Endothelial cell of umbilical vein (primary cell): ENCODE results near the gene KDM6B. TPM values are rescaled to one million over a fixed set of nuclear protein-coding genes. Genes with fewer than 3 reads are reported as not detected.

ENCODE experiments used
- BruUV-seq: library from RNA; stranded (reverse); fragments of 400-500 nt; replicated peaks from 2 replicates; lab custom pipeline; 2021; lab: Mats Ljungman, UMichigan
- CTCF ChIA-PET: fragments of 300-600, 350-600 bp; sonication (Branson Sonifier 250); formaldehyde crosslinking; loops from one replicate; lab custom pipeline; 2021; ENCODE audit warnings: antibody characterized with exemption, inconsistent platforms; lab: Charles Lee
- POLR2A ChIA-PET: fragments of 300-600, 350-600 bp; sonication (Branson Sonifier 250); formaldehyde crosslinking; loops from one replicate; lab custom pipeline; 2021; ENCODE audit warnings: antibody characterized with exemption, inconsistent platforms; lab: Charles Lee
- DNase-seq: peaks from one replicate; pipeline ENCODE4 v3.0.0-alpha.2; 2011; ENCODE audit warnings: low read depth, low spot score
- FAIRE-seq: peaks from 2 replicates; lab custom pipeline; 2011; peaks lifted over from hg19 to GRCh38; lab: Jason Lieb, UNC
- H2AFZ ChIP-seq: 2 replicates; pipeline ENCODE4 v1.6.0; 2012; ENCODE audit warnings: low read depth, low read length, control low read depth, inconsistent platforms
- H3K27ac ChIP-seq: 2 replicates; pipeline ENCODE4 v1.5.1; 2011; ENCODE audit warnings: low read depth, mild to moderate bottlenecking, control low read depth, low read length, moderate library complexity; ENCODE audit not compliant: insufficient read depth
- H3K27me3 ChIP-seq, 2 experiments: 2 replicates each; pipeline versions ENCODE4 v1.6.0 to v1.6.1; 2011; ENCODE audit warnings: low read length in 2 of 2, mixed read lengths in 1 of 2; ENCODE audit not compliant: control insufficient read depth in 2 of 2, insufficient read depth in 2 of 2
- H3K36me3 ChIP-seq, 2 experiments: 2 replicates in 1 of 2; 3 replicates in 1 of 2; pipeline ENCODE4 v1.5.1; 2011; ENCODE audit warnings: low read length in 2 of 2, mild to moderate bottlenecking in 1 of 2, moderate library complexity in 1 of 2; ENCODE audit not compliant: control insufficient read depth in 2 of 2, insufficient read depth in 2 of 2; ENCODE audit errors: extremely low read depth in 1 of 2
- H3K4me1 ChIP-seq: 3 replicates; pipeline ENCODE4 v1.5.1; 2011; ENCODE audit warnings: mild to moderate bottlenecking, low read length; ENCODE audit not compliant: control insufficient read depth, insufficient read depth; ENCODE audit errors: extremely low read depth
- H3K4me2 ChIP-seq: 2 replicates; pipeline ENCODE4 v1.6.1; 2011; ENCODE audit warnings: low read length, control low read depth, mixed read lengths; ENCODE audit not compliant: insufficient read depth
- H3K4me3 ChIP-seq, 3 experiments: fragments of 200-600 bp in 1 of 3; sonication (generic), shearing (Covaris generic) in 1 of 3; replicated peaks in 1 of 3; 2 replicates each; pipeline ENCODE4 v1.5.1; 2011 to 2016; ENCODE audit warnings: control low read depth in 3 of 3, low read length in 3 of 3, mild to moderate bottlenecking in 2 of 3, inconsistent platforms in 1 of 3, low read depth in 1 of 3, moderate library complexity in 1 of 3; ENCODE audit not compliant: insufficient read depth in 1 of 3
- H3K79me2 ChIP-seq: 2 replicates; pipeline ENCODE4 v1.6.0; 2012; ENCODE audit warnings: low read length, inconsistent platforms; ENCODE audit not compliant: control insufficient read depth, insufficient read depth
- H3K9ac ChIP-seq: replicated peaks from 2 replicates; pipeline ENCODE3; 2011; ENCODE audit warnings: low read length, control low read depth; ENCODE audit not compliant: insufficient read depth; ENCODE audit errors: extremely low read depth
- H3K9me1 ChIP-seq: replicated peaks from 3 replicates; pipeline ENCODE4 v1.6.0; 2011; ENCODE audit warnings: mild to moderate bottlenecking, low read length; ENCODE audit not compliant: control insufficient read depth, insufficient read depth; ENCODE audit errors: extremely low read depth
- H3K9me3 ChIP-seq: replicated peaks from 2 replicates; pipeline ENCODE4 v1.5.1; 2012; ENCODE audit warnings: low read length, inconsistent platforms; ENCODE audit not compliant: control insufficient read depth, insufficient read depth
- H4K20me1 ChIP-seq: replicated peaks from 2 replicates; pipeline ENCODE3; 2011; ENCODE audit warnings: mild to moderate bottlenecking, low read length; ENCODE audit not compliant: control insufficient read depth, insufficient read depth; ENCODE audit errors: extremely low read depth
- EZH2 ChIP-seq: IDR thresholded peaks from 2 replicates; pipeline ENCODE4 v1.6.1; 2012; ENCODE audit warnings: borderline replicate concordance, low read depth, mild to moderate bottlenecking, moderate library complexity, low read length, inconsistent platforms; ENCODE audit not compliant: severe bottlenecking
- FOS ChIP-seq: IDR thresholded peaks from 2 replicates; pipeline ENCODE4 v1.6.1; 2011; ENCODE audit warnings: mild to moderate bottlenecking, low read length, moderate library complexity, borderline replicate concordance; ENCODE audit not compliant: insufficient read depth
- GATA2 ChIP-seq: IDR thresholded peaks from 2 replicates; pipeline ENCODE4 v1.7.0; 2011; ENCODE audit warnings: low read depth, mild to moderate bottlenecking, moderate library complexity, mixed read lengths, low read length; ENCODE audit not compliant: insufficient read length, insufficient read depth
- JUN ChIP-seq: IDR thresholded peaks from 2 replicates; pipeline ENCODE4 v1.6.1; 2011; ENCODE audit warnings: borderline replicate concordance, low read depth; ENCODE audit not compliant: insufficient read length, insufficient read depth
- MYC ChIP-seq: IDR thresholded peaks from one replicate; pipeline ENCODE4 v1.6.1; 2011; ENCODE audit warnings: mild to moderate bottlenecking, low read depth, low read length
- POLR2A ChIP-seq: IDR thresholded peaks from 2 replicates; pipeline ENCODE4 v1.6.1; 2012; ENCODE audit warnings: low read depth, mild to moderate bottlenecking, control low read depth, low read length
- POLR2AphosphoS5 ChIP-seq: IDR thresholded peaks from 2 replicates; pipeline ENCODE4 v1.6.1; 2012; ENCODE audit warnings: low read depth, mild to moderate bottlenecking, control low read depth, low read length, moderate library complexity; ENCODE audit not compliant: insufficient read depth
- dilution Hi-C: fragments of 300-500 bp; cut with MboI; formaldehyde crosslinking; loops from one replicate; pipeline ENCODE4 v1.15.0; 2019; ENCODE audit warnings: low sequenced_read_pairs; ENCODE audit not compliant: extremely low pct_ligation_motif_present
- intact Hi-C: fragments of 100-400 bp; cut with micrococcal nuclease; formaldehyde crosslinking; loops from one replicate; pipeline ENCODE4 v1.10.0; 2022
- polyA plus RNA-seq, 4 experiments: library from polyadenylated mRNA; depleted of rRNA in 3 of 4; stranded (reverse) in 3 of 4; unstranded in 1 of 4; fragments of >200 nt; gene quantifications; 2 replicates each; pipeline versions ENCODE4 v1.2.1 to v1.2.3, GENCODE V29; 2011 to 2012; ENCODE audit warnings: missing spikeins in 1 of 4
- total RNA-seq: library from RNA; stranded (reverse); gene quantifications from 2 replicates; pipeline ENCODE4 v1.2.3, GENCODE V29; 2021
- TF ChIP-seq, protein P1 (sequence below), 2 donors: IDR thresholded peaks; 1 replicate in 1 of 2; 2 replicates in 1 of 2; pipeline ENCODE4 v1.5.1; 2011; ENCODE audit warnings: low read length in 2 of 2, mild to moderate bottlenecking in 2 of 2, moderate library complexity in 2 of 2, control low read depth in 1 of 2, inconsistent platforms in 1 of 2, low read depth in 1 of 2; ENCODE audit not compliant: insufficient read depth in 1 of 2; ENCODE audit errors: extremely low read depth in 1 of 2
- TF ChIP-seq, protein P2 (sequence below): IDR thresholded peaks from 2 replicates; pipeline ENCODE4 v1.6.1; 2011; ENCODE audit not compliant: insufficient read depth, insufficient read length

The KDM6B gene
- total and polyA plus RNA-seq, 2 donors (not counting 3 experiments of a cell fraction or from before 2014, with no cell fraction given), result 1.8 to 17.8 TPM

DNA sequence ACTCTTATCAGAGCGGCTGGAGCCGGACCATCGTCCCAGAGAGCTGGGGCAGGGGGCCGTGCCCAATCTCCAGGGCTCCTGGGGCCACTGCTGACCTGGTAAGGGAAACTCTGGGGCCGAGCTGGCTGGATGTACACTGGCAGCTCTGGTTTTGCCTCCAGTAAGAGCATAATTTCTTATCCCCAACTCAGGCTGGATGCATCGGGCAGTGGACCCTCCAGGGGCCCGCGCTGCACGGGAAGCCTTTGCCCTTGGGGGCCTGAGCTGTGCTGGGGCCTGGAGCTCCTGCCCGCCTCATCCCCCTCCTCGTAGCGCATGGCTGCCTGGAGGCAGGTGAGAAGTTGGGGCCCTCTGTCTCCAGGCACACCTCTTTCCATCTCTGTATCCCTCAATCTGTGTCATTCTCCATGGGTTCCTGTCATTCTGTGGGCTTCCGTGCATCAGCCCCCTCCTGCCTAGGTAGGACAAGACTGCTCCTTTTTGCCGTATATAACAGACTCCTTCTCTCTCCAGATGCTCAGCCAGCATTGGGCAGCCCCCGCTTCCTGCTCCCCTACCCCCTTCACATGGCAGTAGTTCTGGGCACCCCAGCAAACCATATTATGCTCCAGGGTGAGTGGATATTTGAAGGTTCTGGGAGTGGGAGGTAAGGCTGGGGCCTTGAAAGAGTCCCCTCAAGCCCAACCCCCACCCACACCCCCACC is 11.5 kb downstream of the KDM6B start:
- DNase-seq (no peak), FAIRE-seq (no peak)
- H3K36me3 ChIP-seq, result peaks cover 6 to 28% of the 10 kb centered on the region in 2 experiments
- no peaks in the 10 kb centered on the region for H3K9me3 ChIP-seq
- peak overlapping the region; percentile 99 for H3K9ac ChIP-seq
- CTCF ChIA-PET, result interaction anchor here (0.9 to 2.4 kb wide), 9 partner anchors 8 to 256 kb away, joined by 3 to 32 read pairs (median 4); partner anchors contain the start of genes KDM6B and NAA38
- no peaks in the 10 kb centered on the region for H4K20me1 ChIP-seq
- POLR2A ChIA-PET, result interaction anchor here (1.2 to 1.5 kb wide), 3 partner anchors 10 to 12 kb away, joined by 4 to 8 read pairs (median 6); partner anchors contain the start of genes CYB5D1 and NAA38
- TF ChIP-seq EZH2 (no peak), JUN (no peak), POLR2A (no peak), MYC (no peak), POLR2AphosphoS5 (no peak), GATA2 (no peak), FOS (no peak)
- TF ChIP-seq, protein P1, sequence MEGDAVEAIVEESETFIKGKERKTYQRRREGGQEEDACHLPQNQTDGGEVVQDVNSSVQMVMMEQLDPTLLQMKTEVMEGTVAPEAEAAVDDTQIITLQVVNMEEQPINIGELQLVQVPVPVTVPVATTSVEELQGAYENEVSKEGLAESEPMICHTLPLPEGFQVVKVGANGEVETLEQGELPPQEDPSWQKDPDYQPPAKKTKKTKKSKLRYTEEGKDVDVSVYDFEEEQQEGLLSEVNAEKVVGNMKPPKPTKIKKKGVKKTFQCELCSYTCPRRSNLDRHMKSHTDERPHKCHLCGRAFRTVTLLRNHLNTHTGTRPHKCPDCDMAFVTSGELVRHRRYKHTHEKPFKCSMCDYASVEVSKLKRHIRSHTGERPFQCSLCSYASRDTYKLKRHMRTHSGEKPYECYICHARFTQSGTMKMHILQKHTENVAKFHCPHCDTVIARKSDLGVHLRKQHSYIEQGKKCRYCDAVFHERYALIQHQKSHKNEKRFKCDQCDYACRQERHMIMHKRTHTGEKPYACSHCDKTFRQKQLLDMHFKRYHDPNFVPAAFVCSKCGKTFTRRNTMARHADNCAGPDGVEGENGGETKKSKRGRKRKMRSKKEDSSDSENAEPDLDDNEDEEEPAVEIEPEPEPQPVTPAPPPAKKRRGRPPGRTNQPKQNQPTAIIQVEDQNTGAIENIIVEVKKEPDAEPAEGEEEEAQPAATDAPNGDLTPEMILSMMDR (IDR thresholded peaks at IDR 0.05; ENCODE audit: extremely low read depth in 1 of 2, insufficient read depth in 1 of 2, low read depth in 1 of 2, low read length in 2 of 2), result no peak
- TF ChIP-seq, protein P2, sequence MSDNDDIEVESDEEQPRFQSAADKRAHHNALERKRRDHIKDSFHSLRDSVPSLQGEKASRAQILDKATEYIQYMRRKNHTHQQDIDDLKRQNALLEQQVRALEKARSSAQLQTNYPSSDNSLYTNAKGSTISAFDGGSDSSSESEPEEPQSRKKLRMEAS, result no peak
- peaks cover 14% of the 10 kb centered on the region for H3K4me1 ChIP-seq
- H3K27ac ChIP-seq, result peak overlapping the region; percentile 99
- no peaks in the 10 kb centered on the region for H3K27me3 ChIP-seq
- peak overlapping the region; percentile 80 for H3K4me2 ChIP-seq
- dilution Hi-C loops, result no loop called here
- intact Hi-C loops, result loop anchor here (10.0 kb wide), 1 partner anchor 231 kb away; the partner anchor contains the start of gene FXR2
- H3K4me3 ChIP-seq, result no peak overlapping the region
- H3K79me2 ChIP-seq, result peaks cover 10% of the 10 kb centered on the region
- H2AFZ ChIP-seq, result no peak overlapping the region
- BruUV-seq, result no TSS peak
- no peaks in the 10 kb centered on the region for H3K9me1 ChIP-seq
